Stromal cell of bone marrow (primary cell): ENCODE data around the gene SWSAP1.

Experiments used
- DNase-seq: peaks from one replicate; pipeline ENCODE4 v3.0.0-alpha.2; 2012; ENCODE audit warnings: low read depth

The SWSAP1 gene

DNA sequence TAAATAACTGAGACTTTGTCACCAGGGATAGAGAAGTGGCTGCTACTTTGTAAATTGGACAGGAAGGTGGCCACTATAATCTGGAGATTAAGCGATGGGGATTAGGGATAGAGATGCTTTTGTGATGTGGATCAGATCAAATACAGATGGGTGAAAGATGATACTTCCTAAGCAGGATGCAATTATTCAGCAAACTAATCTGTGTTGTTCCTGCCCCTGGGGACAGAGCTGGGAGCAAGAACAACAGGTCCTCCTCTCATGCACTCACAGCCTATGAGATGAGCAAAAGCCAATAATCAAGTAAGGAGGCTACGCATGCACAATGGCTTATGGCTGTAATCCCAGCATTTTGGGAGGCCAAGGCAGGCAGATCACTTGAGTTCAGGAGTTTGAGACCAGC lies 40.1 kb downstream of the SWSAP1 start:
- no peak for DNase-seq

DNA sequence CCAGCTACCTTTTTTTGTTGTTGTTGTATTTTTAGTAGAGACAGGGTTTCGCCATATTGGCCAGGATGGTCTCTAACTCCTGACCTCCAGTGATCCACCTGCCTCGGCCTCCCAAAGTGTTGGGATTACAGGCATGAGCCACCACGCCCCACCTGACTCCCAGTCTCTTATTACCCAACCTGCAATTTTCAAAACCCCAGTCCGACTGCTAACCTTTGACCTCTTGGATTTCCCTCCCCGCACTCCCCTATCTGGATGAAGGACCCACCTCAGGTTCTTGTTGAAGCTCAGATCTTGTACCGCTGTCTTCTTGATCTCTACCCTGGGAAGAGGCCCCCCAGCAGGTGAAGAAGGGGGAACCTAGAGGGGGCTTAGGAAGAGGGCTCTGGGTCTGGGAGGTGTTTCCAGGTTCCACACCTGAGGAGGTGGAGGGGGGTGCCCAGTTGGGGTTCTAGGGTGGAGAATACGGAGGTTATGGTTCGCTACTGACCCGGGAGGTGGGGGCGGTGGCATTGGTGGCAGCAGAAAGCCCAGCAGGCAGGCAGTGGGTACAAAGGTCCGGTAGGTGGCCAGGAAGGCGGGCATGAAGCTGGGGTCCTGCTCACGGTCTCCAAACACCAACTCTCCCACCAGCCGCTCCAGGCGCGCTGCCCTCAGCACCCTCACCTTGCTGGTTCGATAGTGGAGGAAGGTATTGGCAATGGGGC lies 42.0 kb downstream of the SWSAP1 start:
- DNase-seq, result no peak

- DNase-seq, result no peak
These were observed 43.7 kb downstream of the SWSAP1 start for GRCh38 chr19:11418094-11418548.

DNA sequence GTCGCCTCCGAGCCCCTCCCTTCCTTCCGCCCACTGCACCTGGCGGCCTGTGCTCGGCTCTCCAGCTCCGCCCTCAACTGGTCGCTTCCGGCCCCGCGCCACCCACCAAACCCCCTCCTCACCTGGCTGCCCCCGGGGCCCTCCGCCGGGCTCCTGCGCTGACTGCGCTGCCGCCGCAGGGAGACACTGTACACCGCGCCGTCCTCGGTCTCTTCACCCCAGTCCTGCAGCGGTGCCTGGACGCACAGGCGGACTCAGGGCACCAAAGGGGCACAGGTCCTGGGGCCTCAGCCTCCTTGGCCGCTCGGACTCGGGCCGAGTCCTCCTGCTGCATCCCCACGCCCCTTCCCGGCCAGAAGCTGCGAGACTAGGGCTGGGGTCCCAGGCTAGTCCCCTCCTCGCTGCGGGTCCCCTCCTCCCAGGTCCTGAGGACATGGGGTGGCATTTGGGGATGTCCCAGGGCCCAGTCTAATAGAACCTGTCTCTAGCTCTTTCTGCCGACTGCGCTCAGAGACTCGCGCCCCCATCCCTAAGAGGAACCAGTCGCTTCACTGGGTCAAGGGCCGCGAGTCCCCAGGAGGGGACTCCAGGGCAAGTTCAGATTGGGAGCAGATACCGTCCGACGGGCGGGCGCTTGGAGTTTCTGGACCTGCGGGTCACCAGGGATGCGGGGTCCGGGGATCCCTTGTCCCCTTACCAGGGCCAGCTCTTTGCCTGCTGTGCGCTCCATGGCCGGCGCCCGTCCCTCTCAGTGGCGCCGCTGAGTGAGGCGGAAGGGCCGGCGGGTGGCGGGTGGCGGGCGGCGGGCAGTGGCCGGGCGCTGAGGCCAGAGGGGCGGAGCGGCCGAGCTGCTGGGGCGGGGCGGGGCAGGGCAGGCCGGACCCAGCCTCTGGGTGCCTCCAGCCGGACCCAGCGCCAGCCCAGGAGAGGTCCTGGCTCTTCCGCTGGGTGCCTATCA lies 44.4 kb downstream of the SWSAP1 start, which contains the start of gene RGL3:
Gene RGL3 (minus strand): TSS at position 766 of the 958 bp plus-strand sequence. CDS start 36 bp downstream, at position 730.
- no peak for DNase-seq

GRCh38 chr19:11420429-11421370 lies 46.2 kb downstream of the SWSAP1 start:
- DNase-seq, result peak; percentile 18

GRCh38 chr19:11421371-11422098 lies 47.1 kb downstream of the SWSAP1 start:
- DNase-seq, result no peak

- no peak for DNase-seq
These were observed 47.9 kb downstream of the SWSAP1 start for GRCh38 chr19:11422163-11423065.

GRCh38 chr19:11423164-11423790 lies 48.8 kb downstream of the SWSAP1 start:
- DNase-seq, result no peak

DNA sequence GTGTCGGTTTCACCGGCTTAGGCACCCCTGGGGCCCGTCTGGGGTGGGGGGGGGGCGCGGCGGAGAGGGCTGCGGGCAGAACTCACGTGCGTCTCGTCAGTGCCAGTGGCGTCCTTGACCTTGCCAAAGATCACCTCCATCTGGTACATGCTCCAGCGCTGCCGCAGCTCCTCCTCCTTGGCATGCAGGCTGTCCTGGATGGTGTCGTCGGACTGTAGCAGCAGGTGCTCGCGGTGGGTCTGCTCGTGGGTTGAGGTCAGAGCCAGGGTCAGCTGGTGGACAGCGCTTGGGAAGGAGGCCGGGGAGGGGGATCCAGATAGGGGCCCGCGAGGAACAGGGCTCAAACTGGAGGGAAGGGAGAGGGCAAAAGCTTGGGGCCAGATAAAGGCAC lies 49.3 kb downstream of the SWSAP1 start:
- DNase-seq, result no peak
